Frontal cortex (tissue), 1 donor: ENCODE data around the gene YBX2. TPM values are rescaled to one million over a fixed set of nuclear protein-coding genes. Genes with fewer than 3 reads are reported as not detected.

Source experiments
- small RNA-seq: library from RNA; depleted of rRNA; stranded (forward); fragments of <200 nt; gene quantifications from one replicate; pipeline ENCODE3, GENCODE V24; 2014
- total RNA-seq: library from RNA; depleted of rRNA; stranded (reverse); fragments of >200 nt; gene quantifications from one replicate; pipeline ENCODE4 v1.2.3, GENCODE V29; 2014

YBX2 gene
- total RNA-seq, 1 donor from 2014 or later, result 1.2 TPM

Small RNAs within 50 kb of the gene (small RNA-seq; reads per million reads assigned to genes)
- gene AC026954.2 (not detected), gene RF00019 (not detected)

Other genes starting within 250 kb of the YBX2 start
- not detected for gene CLEC10A, start 214.4 kb downstream of the YBX2 start, total RNA-seq
- not detected for gene ASGR2, start 179.8 kb downstream of the YBX2 start, total RNA-seq
- 18.8 TPM for gene ASGR1, start 115.3 kb downstream of the YBX2 start, total RNA-seq
- gene DLG4, start 74.8 kb downstream of the YBX2 start, total RNA-seq, result 111 TPM
- gene ACADVL, start 74.7 kb downstream of the YBX2 start, total RNA-seq, result 65.6 TPM
- gene DVL2, start 60.1 kb downstream of the YBX2 start, total RNA-seq, result 53.4 TPM
- 34.6 TPM for gene PHF23, start 55.2 kb downstream of the YBX2 start, total RNA-seq
- gene GABARAP, start 52.2 kb downstream of the YBX2 start, total RNA-seq, result 108 TPM
- 18.8 TPM for gene CTDNEP1, start 42.9 kb downstream of the YBX2 start, total RNA-seq
- 26.9 TPM for gene ELP5, start 42.4 kb downstream of the YBX2 start, total RNA-seq
- gene CLDN7, start 32.2 kb downstream of the YBX2 start, total RNA-seq, result 0.82 TPM
- under 0.01 TPM for gene SLC2A4, start 12.9 kb downstream of the YBX2 start, total RNA-seq
- 208 TPM for gene EIF5A, start 13.0 kb upstream of the YBX2 start, total RNA-seq
- 35.5 TPM for gene GPS2, start 20.7 kb upstream of the YBX2 start, total RNA-seq
- gene NEURL4, start 34.7 kb upstream of the YBX2 start, total RNA-seq, result 44.8 TPM
- 0.41 TPM for gene ACAP1, start 41.9 kb upstream of the YBX2 start, total RNA-seq
- gene KCTD11, start 57.5 kb upstream of the YBX2 start, total RNA-seq, result 3.3 TPM
- gene TMEM95, start 60.5 kb upstream of the YBX2 start, total RNA-seq, result not detected
- 0.82 TPM for gene TNK1, start 86.5 kb upstream of the YBX2 start, total RNA-seq
- 10.6 TPM for gene PLSCR3, start 99.9 kb upstream of the YBX2 start, total RNA-seq
- gene TMEM256, start 109.5 kb upstream of the YBX2 start, total RNA-seq, result 80.3 TPM
- gene NLGN2, start 113.2 kb upstream of the YBX2 start, total RNA-seq, result 8.2 TPM
- gene SPEM1, start 125.7 kb upstream of the YBX2 start, total RNA-seq, result not detected
- not detected for gene SPEM2, start 131.0 kb upstream of the YBX2 start, total RNA-seq
- gene SPEM3, start 134.2 kb upstream of the YBX2 start, total RNA-seq, result not detected
- gene TMEM102, start 140.8 kb upstream of the YBX2 start, total RNA-seq, result 2.0 TPM
- 5.3 TPM for gene FGF11, start 144.9 kb upstream of the YBX2 start, total RNA-seq
- 16.7 TPM for gene CHRNB1, start 150.4 kb upstream of the YBX2 start, total RNA-seq
- 11.8 TPM for gene ZBTB4, start 185.0 kb upstream of the YBX2 start, total RNA-seq
- gene SLC35G6, start 186.8 kb upstream of the YBX2 start, total RNA-seq, result not detected
- 33.0 TPM for gene POLR2A, start 189.7 kb upstream of the YBX2 start, total RNA-seq